WTC11 (cell line): ENCODE measurements around the gene NWD2.

Source experiments
- CTCF ChIP-seq: fragments of 200-600 bp; IDR thresholded peaks from 2 replicates; pipeline ENCODE4 v1.8.0; 2022; ENCODE audit warnings: antibody characterized with exemption
- ETV6 ChIP-seq: sonication (generic); formaldehyde crosslinking; IDR thresholded peaks from 2 replicates; pipeline ENCODE4 v1.8.1; 2022; ENCODE audit warnings: mild to moderate bottlenecking, missing genetic modification reagents
- NFYB ChIP-seq: sonication (generic); formaldehyde crosslinking; conservative IDR thresholded peaks from 2 replicates; pipeline ENCODE4 v1.8.0; 2022; ENCODE audit warnings: low read depth, missing genetic modification reagents
- ZNF396 ChIP-seq: fragments of 250-450 bp; sonication (Bioruptor Pico); IDR thresholded peaks from 2 replicates; pipeline ENCODE4 v1.8.0; 2021; ENCODE audit warnings: mild to moderate bottlenecking, moderate library complexity, borderline replicate concordance
- TF ChIP-seq, protein P1 (sequence below): sonication (generic); formaldehyde crosslinking; IDR thresholded peaks from 2 replicates; pipeline ENCODE4 v1.8.1; 2022; ENCODE audit warnings: low read depth, missing genetic modification reagents, borderline replicate concordance

GRCh38 chr4:37483610-37484009, 239.1 kb downstream of the NWD2 start:
- no peak for TF ChIP-seq NFYB (CRISPR knock-in tag)
- TF ChIP-seq ETV6 = no peak
- TF ChIP-seq ZNF396 (CRISPR knock-in tag) = no peak
- no peak for TF ChIP-seq CTCF
- TF ChIP-seq, protein P1, sequence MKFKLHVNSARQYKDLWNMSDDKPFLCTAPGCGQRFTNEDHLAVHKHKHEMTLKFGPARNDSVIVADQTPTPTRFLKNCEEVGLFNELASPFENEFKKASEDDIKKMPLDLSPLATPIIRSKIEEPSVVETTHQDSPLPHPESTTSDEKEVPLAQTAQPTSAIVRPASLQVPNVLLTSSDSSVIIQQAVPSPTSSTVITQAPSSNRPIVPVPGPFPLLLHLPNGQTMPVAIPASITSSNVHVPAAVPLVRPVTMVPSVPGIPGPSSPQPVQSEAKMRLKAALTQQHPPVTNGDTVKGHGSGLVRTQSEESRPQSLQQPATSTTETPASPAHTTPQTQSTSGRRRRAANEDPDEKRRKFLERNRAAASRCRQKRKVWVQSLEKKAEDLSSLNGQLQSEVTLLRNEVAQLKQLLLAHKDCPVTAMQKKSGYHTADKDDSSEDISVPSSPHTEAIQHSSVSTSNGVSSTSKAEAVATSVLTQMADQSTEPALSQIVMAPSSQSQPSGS = no peak
